ENCODE measurements around the gene HOXD3.

The HOXD3 gene

DNA sequence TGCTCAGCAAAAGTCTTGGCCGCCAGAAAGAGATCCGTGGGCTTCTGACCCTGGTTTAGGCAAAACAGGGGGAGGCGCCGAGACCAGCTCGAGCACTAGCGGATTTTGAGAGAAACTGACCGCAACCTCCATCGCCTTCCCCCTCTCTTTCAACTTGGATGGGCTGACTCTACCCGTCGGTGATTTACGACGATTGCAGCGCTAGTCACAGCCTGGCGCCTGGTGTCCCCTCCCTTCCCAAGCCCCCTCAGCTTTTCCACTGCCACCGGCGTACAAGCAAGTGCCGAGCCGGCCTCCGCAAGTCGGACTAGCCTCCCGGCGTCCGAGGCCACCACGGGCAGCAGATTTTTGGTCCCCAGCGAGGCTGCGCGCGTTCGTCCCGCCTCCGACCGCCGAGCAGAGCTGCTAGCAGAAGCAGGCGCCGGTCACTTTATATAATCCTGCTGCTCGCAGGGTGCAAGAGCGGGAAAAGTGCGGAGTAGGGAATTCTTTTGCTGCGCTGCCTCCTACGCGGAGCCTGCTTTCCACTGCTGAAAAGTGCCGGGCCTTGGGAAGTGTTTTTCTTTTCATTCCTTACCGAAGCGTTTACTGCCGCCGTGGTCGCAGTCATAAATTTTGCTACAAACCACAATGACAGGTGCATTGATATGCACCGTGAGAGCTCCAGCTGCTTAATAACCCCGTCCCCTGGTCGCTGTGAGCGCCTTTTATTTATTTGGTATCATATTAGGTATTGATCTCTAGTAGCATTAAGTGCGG lies 7.7 kb downstream of the HOXD3 start:
- no peak for DNase-seq

GRCh38 chr2:176165370-176166050 lies 8.4 kb downstream of the HOXD3 start:
- DNase-seq, result no peak

- no peak for DNase-seq
Measured at GRCh38 chr2:176166272-176166671, 9.2 kb downstream of the HOXD3 start.

- no peak for DNase-seq
Measured at GRCh38 chr2:176167398-176167797, 10.3 kb downstream of the HOXD3 start.

- no peak for DNase-seq
Measured at GRCh38 chr2:176169181-176169580, 12.1 kb downstream of the HOXD3 start.

DNA sequence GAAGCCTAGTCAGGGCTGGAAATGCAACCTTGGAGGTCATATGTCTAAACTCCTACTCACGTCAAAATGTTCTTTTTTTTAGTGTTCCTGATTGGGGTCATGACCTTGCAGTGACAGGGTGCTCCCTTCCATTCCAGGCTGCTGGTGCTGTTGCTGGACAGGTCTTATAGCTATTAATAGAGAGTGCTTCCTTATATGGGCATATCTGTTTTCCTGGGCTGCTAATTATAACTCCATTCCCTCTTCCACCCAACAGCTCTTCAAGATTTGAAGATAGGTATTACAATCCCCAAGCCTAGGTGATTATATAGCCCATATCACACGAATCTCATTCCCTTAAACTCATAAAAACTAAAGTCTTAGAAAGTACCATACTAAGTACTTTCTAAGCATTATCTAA lies 12.6 kb downstream of the HOXD3 start:
- no peak for DNase-seq

GRCh38 chr2:176170602-176171305 lies 13.6 kb downstream of the HOXD3 start:
- no peak for DNase-seq

GRCh38 chr2:176171351-176172006 lies 14.4 kb downstream of the HOXD3 start:
- no peak for DNase-seq

DNA sequence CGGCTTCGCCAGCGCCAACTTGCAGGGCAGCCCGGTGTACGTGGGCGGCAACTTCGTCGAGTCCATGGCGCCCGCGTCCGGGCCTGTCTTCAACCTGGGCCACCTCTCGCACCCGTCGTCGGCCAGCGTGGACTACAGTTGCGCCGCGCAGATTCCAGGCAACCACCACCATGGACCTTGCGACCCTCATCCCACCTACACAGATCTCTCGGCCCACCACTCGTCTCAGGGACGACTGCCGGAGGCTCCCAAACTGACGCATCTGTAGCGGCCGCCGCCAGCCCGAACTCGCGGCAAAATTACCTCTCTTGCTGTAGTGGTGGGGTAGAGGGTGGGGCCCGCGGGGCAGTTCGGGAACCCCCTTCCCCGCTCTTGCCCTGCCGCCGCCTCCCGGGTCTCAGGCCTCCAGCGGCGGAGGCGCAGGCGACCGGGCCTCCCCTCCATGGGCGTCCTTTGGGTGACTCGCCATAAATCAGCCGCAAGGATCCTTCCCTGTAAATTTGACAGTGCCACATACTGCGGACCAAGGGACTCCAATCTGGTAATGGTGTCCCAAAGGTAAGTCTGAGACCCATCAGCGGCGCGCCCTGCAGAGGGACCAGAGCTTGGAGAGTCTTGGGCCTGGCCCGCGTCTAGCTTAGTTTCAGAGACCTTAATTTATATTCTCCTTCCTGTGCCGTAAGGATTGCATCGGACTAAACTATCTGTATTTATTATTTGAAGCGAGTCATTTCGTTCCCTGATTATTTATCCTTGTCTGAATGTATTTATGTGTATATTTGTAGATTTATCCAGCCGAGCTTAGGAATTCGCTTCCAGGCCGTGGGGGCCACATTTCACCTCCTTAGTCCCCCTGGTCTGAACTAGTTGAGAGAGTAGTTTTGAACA lies 15.1 kb downstream of the HOXD3 start:
- DNase-seq, result no peak

DNA sequence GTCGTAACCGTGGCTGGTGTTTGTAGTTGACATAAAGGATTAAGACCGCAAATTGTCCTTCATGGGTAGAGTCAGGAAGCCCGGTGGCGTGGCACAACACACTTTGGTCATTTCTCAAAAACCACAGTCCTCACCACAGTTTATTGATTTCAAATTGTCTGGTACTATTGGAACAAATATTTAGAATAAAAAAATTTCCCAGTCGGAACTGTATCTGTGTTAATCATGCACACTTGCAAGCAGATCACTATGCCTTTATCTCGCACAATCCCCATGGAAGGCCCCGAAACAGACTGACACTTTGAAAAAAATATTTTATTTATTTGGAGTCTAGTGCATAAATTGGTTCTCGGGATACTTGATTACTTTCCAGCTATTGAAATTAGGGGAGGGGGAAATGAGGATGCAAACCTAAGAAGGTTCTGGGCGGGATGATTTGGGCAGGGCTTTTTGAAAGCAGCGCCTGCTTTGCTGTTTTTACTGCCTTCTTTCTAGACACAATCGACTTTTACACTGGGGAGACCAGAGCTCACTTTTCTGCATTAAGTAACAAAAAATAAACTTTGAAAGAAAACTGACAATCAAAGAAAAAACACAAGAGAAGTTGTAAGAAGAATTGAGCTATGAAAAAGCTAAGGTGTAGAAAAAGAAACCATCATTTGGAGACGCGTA lies 15.9 kb downstream of the HOXD3 start:
- DNase-seq, result no peak

- no peak for DNase-seq
Measured at GRCh38 chr2:176173567-176174381, 16.7 kb downstream of the HOXD3 start.

DNA sequence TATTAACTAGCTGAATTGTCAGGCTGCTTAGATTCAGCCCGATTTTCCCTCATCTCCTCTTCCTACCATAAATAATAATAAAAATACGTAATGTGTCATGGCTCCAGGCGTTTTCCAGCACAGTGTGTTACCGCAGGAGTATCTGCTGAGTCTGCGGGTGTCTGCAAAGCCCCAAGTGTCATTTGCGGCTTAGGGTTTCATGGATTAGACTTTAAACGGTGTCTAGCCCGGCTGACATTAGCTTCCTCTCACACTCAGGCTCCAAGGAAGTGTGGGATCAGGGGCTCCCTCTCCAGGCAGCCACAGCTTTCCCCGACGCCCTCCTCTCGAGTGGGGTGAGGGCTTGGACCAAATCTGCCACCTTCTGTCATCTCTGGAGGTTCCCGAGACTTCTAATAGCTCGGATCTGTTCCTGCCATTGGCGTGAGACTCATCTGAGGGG lies 17.3 kb downstream of the HOXD3 start:
- DNase-seq, result no peak

DNA sequence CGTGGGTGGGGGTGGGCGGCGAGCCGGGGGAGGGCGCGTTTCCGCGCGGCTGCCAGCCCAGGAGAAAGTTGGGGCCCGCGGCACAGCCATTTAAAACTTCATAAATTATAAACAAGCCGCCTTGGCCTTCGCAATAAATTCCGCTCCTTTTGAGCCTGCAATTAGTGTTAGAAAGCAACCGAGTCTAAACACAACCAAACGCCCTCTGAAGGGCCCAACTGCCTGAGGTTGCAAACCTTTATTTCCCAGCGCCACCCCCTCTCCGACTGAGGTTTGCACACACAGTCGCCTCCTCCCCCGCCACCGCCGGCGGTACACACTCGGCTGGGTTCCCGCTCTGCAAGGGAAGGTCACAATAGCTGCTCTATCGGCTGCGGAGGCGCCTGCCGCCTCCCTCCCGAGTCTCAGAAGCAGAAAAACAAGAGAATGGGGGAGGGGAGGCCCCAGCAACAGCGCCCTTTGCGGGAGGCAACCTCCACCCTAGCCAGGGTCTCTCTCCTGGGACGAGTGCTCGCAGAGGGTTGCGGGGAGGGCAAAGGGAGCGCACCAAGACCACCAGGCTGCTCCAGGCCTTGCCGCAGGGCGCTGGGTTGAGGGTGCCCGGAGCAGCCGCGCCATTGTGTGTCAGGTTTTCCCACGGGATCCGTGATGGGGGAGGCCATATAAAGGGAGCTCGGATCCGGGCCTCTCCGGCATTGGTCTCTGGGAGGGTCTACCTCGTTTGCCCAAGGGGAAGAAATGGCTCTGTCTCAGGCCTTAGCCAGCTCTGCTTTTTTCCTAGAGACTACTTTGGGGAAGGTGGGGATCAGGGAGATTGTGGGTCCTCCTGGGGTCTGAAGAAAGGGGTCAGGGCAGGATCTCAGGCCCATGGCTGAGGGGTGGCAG lies 18.0 kb downstream of the HOXD3 start:
- DNase-seq, result no peak

- DNase-seq, result no peak
Measured at GRCh38 chr2:176175709-176176607, 18.9 kb downstream of the HOXD3 start.

GRCh38 chr2:176177580-176178037 lies 20.5 kb downstream of the HOXD3 start:
- no peak for DNase-seq

DNA sequence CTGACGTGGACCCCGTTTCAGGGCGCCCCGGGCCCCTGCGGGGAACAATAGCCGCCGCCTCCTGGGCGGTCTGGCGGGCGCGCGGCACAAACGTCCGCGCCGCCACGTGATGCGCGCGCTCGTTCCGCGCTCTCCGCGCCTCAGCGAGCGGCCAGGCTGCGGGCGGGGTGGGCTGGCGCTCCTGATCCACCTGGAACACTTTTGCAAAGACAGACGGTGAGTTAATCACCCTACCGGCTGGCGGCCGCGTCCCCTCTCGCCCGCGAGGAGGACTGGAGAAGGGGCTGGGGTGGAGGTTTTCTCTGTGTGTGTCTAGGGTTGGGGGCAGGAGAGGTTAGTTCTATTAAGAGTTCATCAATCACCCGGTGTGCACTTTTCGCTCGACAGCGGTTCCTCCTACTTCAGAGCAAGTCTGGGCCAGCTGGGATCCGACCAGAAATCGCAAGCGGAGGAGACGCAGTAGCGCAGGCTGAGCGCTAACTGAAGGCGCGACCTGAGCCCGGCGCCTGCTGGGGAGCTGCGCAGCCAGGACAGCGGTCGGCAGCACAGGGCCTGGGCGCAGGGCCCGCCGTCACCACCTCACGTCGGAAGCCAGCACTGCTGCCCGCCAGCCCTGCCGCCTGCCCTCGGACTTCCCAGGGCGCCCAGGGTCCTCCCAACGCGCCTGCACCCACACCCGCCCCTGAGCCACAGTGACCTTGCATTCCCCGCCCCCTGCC lies 21.1 kb downstream of the HOXD3 start:
- DNase-seq, result peak; percentile 69

GRCh38 chr2:176178757-176179295 lies 21.7 kb downstream of the HOXD3 start:
- no peak for DNase-seq

DNA sequence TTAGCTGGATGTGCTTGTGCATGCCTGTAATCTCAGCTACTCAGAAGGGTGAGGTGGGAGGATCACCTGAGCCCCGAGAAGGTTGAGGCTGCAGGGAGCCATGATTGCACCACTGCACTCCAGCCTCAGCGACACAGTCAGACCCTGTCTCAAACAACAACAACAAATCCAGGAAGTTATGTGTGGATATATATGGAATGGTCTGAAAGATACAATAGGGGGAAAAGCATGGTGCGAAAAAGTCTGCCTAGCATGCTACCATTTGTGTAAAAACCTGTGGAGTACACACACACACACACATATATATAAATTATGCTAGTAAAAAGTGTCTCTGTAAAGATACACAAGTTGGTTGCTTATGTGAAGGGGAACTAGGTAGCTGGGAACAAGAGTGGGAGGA lies 24.4 kb downstream of the HOXD3 start:
- no peak for DNase-seq

Data from NCI-H774 (cell line).